GM12875 (cell line): ENCODE results near the gene PM20D2.

ENCODE experiments used
- H3K4me3 ChIP-seq: one replicate; pipeline ENCODE4 v1.5.1; 2011; ENCODE audit warnings: low read depth, low read length, control low read depth
- CTCF ChIP-seq: IDR thresholded peaks from 2 replicates; pipeline ENCODE4 v1.5.1; 2011; ENCODE audit warnings: low read depth, mild to moderate bottlenecking, control low read depth, inconsistent platforms, low read length, moderate library complexity, borderline replicate concordance; ENCODE audit not compliant: insufficient read depth

PM20D2 gene

GRCh38 chr6:89145956-89146717 lies at the start of gene PM20D2:
Gene PM20D2, plus strand, starts transcription at chr6:89146055. Its CDS starts 90 bp downstream, at chr6:89146145.
- TF ChIP-seq CTCF, result no peak

GRCh38 chr6:89098461-89098860 lies 47.4 kb upstream of the PM20D2 start:
- no peak overlapping the region for H3K4me3 ChIP-seq
- no peak for TF ChIP-seq CTCF

More at GRCh38 chr6:89145956-89146717, at the start of gene PM20D2:
- H3K4me3 ChIP-seq, result peak within 1 kb of the TSS; percentile 78

GRCh38 chr6:89100114-89100513 lies 45.7 kb upstream of the PM20D2 start:
- TF ChIP-seq CTCF, result no peak
- H3K4me3 ChIP-seq, result no peak overlapping the region

- no peak overlapping the region for H3K4me3 ChIP-seq
- no peak for TF ChIP-seq CTCF
These were observed 35.6 kb upstream of the PM20D2 start for GRCh38 chr6:89110284-89110683.

GRCh38 chr6:89111933-89112332 lies 33.9 kb upstream of the PM20D2 start:
- no peak for TF ChIP-seq CTCF
- no peak overlapping the region for H3K4me3 ChIP-seq

- TF ChIP-seq CTCF, result no peak
- no peak overlapping the region for H3K4me3 ChIP-seq
These were observed 29.2 kb upstream of the PM20D2 start for GRCh38 chr6:89116702-89117101.
